Fibroblast of lung (primary cell): ENCODE results near the gene HPSE2.

Source experiments
- CTCF ChIP-seq, 2 donors: IDR thresholded peaks in 1 of 2; conservative IDR thresholded peaks in 1 of 2; 1 replicate in 1 of 2; 2 replicates in 1 of 2; pipeline ENCODE4 v1.5.1; 2011 to 2012; ENCODE audit warnings: low read length in 2 of 2, control low read depth in 1 of 2, inconsistent platforms in 1 of 2, low read depth in 1 of 2, mild to moderate bottlenecking in 1 of 2
- EZH2 ChIP-seq: IDR thresholded peaks from 2 replicates; pipeline ENCODE4 v1.5.1; 2012; ENCODE audit warnings: low read length, control low read depth, mild to moderate bottlenecking; ENCODE audit errors: missing control alignments

GRCh38 chr10:98610301-98610700 lies 625.4 kb downstream of the HPSE2 start:
- TF ChIP-seq EZH2 (no peak), CTCF (conservative IDR thresholded peaks at IDR 0.05 in 1 of 2, IDR thresholded peaks at IDR 0.05 in 1 of 2; ENCODE audit: low read depth in 1 of 2, low read length in 2 of 2) (no peak)
